Ishikawa (cell line): ENCODE measurements around the gene RAPGEF4.

ENCODE experiments used
- CEBPB ChIP-seq: IDR thresholded peaks from 2 replicates; pipeline ENCODE4 v1.6.1; 2012
- CREB1 ChIP-seq: IDR thresholded peaks from 2 replicates; pipeline ENCODE4 v1.6.1; 2012; ENCODE audit warnings: low read depth
- EGR1 ChIP-seq: IDR thresholded peaks from 2 replicates; pipeline ENCODE4 v1.6.1; 2012
- EP300 ChIP-seq: IDR thresholded peaks from 2 replicates; pipeline ENCODE4 v1.6.1; 2012; ENCODE audit warnings: borderline replicate concordance
- NFIC ChIP-seq: IDR thresholded peaks from 2 replicates; pipeline ENCODE4 v1.6.1; 2012
- RAD21 ChIP-seq: IDR thresholded peaks from 2 replicates; pipeline ENCODE4 v1.6.1; 2012; ENCODE audit warnings: low read depth
- TAF1 ChIP-seq: IDR thresholded peaks from 2 replicates; pipeline ENCODE4 v1.6.1; 2012; ENCODE audit warnings: low read depth, mild to moderate bottlenecking
- ZBTB7A ChIP-seq: IDR thresholded peaks from 2 replicates; pipeline ENCODE4 v1.6.1; 2012; ENCODE audit warnings: low read depth
- TF ChIP-seq, protein P1 (sequence below): IDR thresholded peaks from 2 replicates; pipeline ENCODE4 v1.6.1; 2012
- TF ChIP-seq, protein P2 (sequence below): IDR thresholded peaks from 2 replicates; pipeline ENCODE4 v1.6.1; 2012; ENCODE audit warnings: low read depth, mild to moderate bottlenecking
- TF ChIP-seq, protein P3 (sequence below): IDR thresholded peaks from 2 replicates; pipeline ENCODE4 v1.6.1; 2012

DNA sequence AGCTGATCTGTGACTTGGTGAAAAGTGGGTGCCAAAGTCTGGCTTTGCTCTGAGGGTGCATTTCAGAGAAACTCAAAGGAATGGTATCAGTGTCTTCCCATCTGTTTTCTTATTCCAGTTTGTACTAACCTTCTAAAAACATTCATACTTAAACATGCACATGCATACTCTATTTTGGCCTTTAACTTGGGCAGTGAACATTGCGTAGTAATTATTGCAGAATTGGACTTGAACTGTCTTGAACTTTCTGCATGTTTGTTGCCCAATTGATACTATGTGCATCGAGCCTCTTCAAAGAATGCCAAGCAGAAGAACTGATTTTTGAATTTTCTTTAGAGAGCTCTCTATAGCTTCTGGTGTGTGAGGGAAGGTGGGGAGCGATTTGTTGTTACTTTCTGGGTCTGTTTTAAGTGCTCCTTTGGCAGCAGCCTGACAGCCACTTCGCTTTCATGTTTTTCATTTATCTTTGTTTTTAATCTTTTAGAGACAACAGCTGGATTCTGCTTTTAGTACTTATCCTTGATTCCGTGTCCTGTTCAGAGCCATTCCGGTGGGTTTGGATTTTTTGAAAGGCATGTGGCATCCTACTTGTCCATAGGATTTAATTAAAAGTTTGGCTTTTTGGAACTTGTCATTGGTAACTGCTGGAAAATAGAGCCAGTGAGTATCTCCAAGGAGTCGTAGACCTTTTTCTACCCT, 159.2 kb downstream of the RAPGEF4 start:
- TF ChIP-seq, protein P1, sequence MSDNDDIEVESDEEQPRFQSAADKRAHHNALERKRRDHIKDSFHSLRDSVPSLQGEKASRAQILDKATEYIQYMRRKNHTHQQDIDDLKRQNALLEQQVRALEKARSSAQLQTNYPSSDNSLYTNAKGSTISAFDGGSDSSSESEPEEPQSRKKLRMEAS: no peak
- TF ChIP-seq CREB1: no peak
- TF ChIP-seq, protein P2, sequence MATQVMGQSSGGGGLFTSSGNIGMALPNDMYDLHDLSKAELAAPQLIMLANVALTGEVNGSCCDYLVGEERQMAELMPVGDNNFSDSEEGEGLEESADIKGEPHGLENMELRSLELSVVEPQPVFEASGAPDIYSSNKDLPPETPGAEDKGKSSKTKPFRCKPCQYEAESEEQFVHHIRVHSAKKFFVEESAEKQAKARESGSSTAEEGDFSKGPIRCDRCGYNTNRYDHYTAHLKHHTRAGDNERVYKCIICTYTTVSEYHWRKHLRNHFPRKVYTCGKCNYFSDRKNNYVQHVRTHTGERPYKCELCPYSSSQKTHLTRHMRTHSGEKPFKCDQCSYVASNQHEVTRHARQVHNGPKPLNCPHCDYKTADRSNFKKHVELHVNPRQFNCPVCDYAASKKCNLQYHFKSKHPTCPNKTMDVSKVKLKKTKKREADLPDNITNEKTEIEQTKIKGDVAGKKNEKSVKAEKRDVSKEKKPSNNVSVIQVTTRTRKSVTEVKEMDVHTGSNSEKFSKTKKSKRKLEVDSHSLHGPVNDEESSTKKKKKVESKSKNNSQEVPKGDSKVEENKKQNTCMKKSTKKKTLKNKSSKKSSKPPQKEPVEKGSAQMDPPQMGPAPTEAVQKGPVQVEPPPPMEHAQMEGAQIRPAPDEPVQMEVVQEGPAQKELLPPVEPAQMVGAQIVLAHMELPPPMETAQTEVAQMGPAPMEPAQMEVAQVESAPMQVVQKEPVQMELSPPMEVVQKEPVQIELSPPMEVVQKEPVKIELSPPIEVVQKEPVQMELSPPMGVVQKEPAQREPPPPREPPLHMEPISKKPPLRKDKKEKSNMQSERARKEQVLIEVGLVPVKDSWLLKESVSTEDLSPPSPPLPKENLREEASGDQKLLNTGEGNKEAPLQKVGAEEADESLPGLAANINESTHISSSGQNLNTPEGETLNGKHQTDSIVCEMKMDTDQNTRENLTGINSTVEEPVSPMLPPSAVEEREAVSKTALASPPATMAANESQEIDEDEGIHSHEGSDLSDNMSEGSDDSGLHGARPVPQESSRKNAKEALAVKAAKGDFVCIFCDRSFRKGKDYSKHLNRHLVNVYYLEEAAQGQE: no peak
- no peak for TF ChIP-seq EP300
- TF ChIP-seq TAF1: no peak
- no peak for TF ChIP-seq ZBTB7A
- no peak for TF ChIP-seq CEBPB
- TF ChIP-seq, protein P3, sequence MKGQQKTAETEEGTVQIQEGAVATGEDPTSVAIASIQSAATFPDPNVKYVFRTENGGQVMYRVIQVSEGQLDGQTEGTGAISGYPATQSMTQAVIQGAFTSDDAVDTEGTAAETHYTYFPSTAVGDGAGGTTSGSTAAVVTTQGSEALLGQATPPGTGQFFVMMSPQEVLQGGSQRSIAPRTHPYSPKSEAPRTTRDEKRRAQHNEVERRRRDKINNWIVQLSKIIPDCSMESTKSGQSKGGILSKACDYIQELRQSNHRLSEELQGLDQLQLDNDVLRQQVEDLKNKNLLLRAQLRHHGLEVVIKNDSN: no peak
- no peak for TF ChIP-seq RAD21
- TF ChIP-seq NFIC: no peak
- no peak for TF ChIP-seq EGR1
